C4-2B (cell line): ENCODE data around the gene ORAI2.

ENCODE experiments used
- CTCF ChIP-seq: fragments of 450-650 bp; conservative IDR thresholded peaks from 2 replicates; pipeline ENCODE4 v1.5.1; 2017; ENCODE audit warnings: mild to moderate bottlenecking
- ZFX ChIP-seq: fragments of 450-650 bp; IDR thresholded peaks from 2 replicates; pipeline ENCODE4 v1.6.1; 2017

DNA sequence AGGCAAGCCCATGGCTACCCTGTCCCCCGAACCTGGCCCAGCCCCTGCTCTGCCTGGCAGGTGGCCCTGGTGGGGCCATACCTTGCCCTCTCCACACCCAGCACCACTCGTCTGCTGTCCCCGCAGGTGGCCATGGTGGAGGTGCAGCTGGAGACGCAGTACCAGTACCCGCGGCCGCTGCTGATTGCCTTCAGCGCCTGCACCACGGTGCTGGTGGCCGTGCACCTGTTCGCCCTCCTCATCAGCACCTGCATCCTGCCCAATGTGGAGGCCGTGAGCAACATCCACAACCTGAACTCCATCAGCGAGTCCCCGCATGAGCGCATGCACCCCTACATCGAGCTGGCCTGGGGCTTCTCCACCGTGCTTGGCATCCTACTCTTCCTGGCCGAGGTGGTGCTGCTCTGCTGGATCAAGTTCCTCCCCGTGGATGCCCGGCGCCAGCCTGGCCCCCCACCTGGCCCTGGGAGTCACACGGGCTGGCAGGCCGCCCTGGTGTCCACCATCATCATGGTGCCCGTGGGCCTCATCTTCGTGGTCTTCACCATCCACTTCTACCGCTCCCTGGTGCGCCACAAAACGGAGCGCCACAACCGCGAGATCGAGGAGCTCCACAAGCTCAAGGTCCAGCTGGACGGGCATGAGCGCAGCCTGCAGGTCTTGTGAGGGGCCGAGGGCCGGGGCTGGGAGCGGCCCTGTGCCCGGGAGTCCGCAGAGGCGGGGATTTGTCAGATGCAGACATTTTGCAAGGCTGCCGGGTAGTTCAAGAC, 13.2 kb downstream of the ORAI2 start:
- TF ChIP-seq CTCF (no peak), ZFX (no peak)
